Tibial nerve (tissue), 3 donors: ENCODE data around the gene NT5C3A.

ENCODE experiments used
- POLR2A ChIP-seq, 2 donors: fragments of 450-650 bp; IDR thresholded peaks; one replicate each; pipeline ENCODE4 v1.6.1; 2017; ENCODE audit warnings: antibody characterized with exemption in 2 of 2, mild to moderate bottlenecking in 2 of 2, moderate library complexity in 2 of 2
- TF ChIP-seq, protein P1 (sequence below), 5 experiments: fragments of 200-600 bp in 3 of 5; fragments of 450-650 bp in 2 of 5; sonication (generic) in 3 of 5; IDR thresholded peaks; one replicate each; pipeline ENCODE4 v1.5.1; 2016 to 2019; ENCODE audit warnings: antibody characterized with exemption in 5 of 5, mild to moderate bottlenecking in 3 of 5, moderate library complexity in 2 of 5

DNA sequence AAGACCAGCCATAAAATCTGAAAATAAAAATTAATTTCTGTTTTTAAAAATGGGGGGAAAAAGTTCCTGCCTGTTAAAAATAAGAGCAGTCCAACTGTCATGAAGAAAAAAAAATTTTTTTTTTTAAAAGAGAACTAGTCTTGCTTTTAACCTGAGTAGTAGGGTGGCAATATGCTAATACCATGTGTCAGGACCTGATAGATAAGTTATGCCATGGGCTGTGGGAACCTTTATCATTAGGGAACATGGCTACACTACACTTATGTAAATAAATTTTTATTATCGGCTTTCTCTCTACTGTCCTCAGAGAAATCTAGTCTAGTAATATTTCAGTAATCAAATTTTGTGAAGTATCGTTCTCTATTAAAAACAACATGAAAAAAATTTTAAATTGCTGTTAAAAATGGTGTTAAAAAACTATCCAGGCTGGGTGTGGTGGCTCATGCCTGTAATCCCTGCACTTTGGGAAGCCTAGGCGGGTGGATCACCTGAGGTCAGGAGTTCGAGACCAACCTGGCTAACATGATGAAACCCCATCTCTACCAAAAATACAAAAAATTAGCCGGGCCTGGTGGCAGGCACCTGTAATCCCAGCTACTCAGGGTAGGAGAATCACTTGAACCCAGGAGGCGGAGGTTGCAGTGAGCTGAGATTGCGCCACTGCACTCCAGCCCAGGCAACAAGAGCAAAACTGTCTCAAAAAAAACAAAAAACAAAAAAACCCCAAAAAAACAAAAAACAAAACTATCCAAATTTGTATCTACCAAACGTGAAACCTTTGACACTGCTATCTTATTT, 20.7 kb downstream of the NT5C3A start:
- TF ChIP-seq, protein P1, sequence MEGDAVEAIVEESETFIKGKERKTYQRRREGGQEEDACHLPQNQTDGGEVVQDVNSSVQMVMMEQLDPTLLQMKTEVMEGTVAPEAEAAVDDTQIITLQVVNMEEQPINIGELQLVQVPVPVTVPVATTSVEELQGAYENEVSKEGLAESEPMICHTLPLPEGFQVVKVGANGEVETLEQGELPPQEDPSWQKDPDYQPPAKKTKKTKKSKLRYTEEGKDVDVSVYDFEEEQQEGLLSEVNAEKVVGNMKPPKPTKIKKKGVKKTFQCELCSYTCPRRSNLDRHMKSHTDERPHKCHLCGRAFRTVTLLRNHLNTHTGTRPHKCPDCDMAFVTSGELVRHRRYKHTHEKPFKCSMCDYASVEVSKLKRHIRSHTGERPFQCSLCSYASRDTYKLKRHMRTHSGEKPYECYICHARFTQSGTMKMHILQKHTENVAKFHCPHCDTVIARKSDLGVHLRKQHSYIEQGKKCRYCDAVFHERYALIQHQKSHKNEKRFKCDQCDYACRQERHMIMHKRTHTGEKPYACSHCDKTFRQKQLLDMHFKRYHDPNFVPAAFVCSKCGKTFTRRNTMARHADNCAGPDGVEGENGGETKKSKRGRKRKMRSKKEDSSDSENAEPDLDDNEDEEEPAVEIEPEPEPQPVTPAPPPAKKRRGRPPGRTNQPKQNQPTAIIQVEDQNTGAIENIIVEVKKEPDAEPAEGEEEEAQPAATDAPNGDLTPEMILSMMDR (IDR thresholded peaks at IDR 0.05), result no peak
- TF ChIP-seq POLR2A (IDR thresholded peaks at IDR 0.05), result no peak
